PC-9 (cell line): Measurements from ENCODE around the gene PYROXD2.

Experiments
- EZH2 ChIP-seq: fragments of 200-600 bp; sonication (generic); IDR thresholded peaks from 2 replicates; pipeline ENCODE4 v1.8.0; 2017; ENCODE audit warnings: antibody characterized with exemption, low read depth
- TF ChIP-seq, protein P1 (sequence below): fragments of 200-600 bp; sonication (generic); conservative IDR thresholded peaks from 2 replicates; pipeline ENCODE4 v1.6.1; 2017; ENCODE audit warnings: mixed run types, antibody characterized with exemption, mild to moderate bottlenecking, moderate library complexity

DNA sequence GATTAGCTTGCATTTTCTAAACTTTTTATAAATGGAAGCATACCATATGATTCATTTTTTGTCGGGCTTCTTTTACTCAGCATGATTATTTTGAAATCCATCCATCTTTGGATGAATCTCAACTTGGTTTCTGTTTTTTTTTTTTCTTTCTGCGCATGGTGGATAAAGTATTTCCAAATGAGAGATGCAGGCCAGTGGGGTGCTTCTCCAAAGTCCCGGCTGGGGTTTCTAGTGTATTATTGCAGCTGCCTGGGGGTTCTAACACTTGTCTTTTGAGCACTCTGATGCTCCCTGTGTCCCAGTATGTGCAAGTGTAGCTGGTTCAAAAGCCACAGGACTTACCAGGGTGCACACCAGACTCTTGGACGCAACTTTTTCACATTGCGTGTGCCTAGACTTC, 76.1 kb downstream of the PYROXD2 start:
- TF ChIP-seq EZH2 = no peak
- TF ChIP-seq, protein P1, sequence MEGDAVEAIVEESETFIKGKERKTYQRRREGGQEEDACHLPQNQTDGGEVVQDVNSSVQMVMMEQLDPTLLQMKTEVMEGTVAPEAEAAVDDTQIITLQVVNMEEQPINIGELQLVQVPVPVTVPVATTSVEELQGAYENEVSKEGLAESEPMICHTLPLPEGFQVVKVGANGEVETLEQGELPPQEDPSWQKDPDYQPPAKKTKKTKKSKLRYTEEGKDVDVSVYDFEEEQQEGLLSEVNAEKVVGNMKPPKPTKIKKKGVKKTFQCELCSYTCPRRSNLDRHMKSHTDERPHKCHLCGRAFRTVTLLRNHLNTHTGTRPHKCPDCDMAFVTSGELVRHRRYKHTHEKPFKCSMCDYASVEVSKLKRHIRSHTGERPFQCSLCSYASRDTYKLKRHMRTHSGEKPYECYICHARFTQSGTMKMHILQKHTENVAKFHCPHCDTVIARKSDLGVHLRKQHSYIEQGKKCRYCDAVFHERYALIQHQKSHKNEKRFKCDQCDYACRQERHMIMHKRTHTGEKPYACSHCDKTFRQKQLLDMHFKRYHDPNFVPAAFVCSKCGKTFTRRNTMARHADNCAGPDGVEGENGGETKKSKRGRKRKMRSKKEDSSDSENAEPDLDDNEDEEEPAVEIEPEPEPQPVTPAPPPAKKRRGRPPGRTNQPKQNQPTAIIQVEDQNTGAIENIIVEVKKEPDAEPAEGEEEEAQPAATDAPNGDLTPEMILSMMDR = no peak
